Measurements from ENCODE around the gene NUMA1.

Gene NUMA1

GRCh38 chr11:72105888-72106287, 25.5 kb upstream of the NUMA1 start, which contains the start of gene TOMT:
Gene TOMT (plus strand): TSS chr11:72105924. CDS start chr11:72105952, 28 bp downstream.
- DNase-seq, result no peak
- intact Hi-C loops (cut with DNase I), result no loop called here

- intact Hi-C loops (cut with DNase I), result loop anchor here (1.0 to 2.0 kb wide), 2 partner anchors 9 to 23 kb away; partner anchors contain the start of genes ANAPC15, LRRC51 and NUMA1
- no peak for DNase-seq
These were observed 23.4 kb upstream of the NUMA1 start for GRCh38 chr11:72103754-72104167.

GRCh38 chr11:72102946-72103753, 22.8 kb upstream of the NUMA1 start, which contains the start of gene LAMTOR1:
Gene LAMTOR1 (minus strand): TSS chr11:72103297. CDS start chr11:72103224, 73 bp downstream.
- peak; percentile 93 to 100 (median 98) for DNase-seq
- intact Hi-C loops (cut with DNase I), result loop anchor here (1.0 to 2.0 kb wide), 2 partner anchors 9 to 22 kb away; partner anchors contain the start of genes ANAPC15, LRRC51 and NUMA1

- intact Hi-C loops (cut with DNase I), result loop anchor here (2.0 kb wide), 1 partner anchor 22 kb away; the partner anchor contains the start of genes LRRC51 and NUMA1
- DNase-seq, result no peak
These were observed 22.2 kb upstream of the NUMA1 start for GRCh38 chr11:72102631-72102945.

GRCh38 chr11:72102162-72102561, 21.8 kb upstream of the NUMA1 start:
- intact Hi-C loops (cut with DNase I), result loop anchor here (2.0 kb wide), 1 partner anchor 21 kb away; the partner anchor contains the start of genes LRRC51 and NUMA1
- DNase-seq, result no peak

GRCh38 chr11:72100462-72100861, 20.1 kb upstream of the NUMA1 start:
- DNase-seq, result no peak
- intact Hi-C loops (cut with DNase I), result no loop called here

- DNase-seq, result no peak
- intact Hi-C loops (cut with DNase I), result no loop called here
These were observed 19.7 kb upstream of the NUMA1 start for GRCh38 chr11:72100009-72100408.

GRCh38 chr11:72098741-72099140, 18.4 kb upstream of the NUMA1 start:
- intact Hi-C loops (cut with DNase I), result no loop called here
- no peak for DNase-seq

- intact Hi-C loops (cut with DNase I), result loop anchor here (5.0 kb wide), 1 partner anchor 64 kb away; no protein-coding TSS in a partner anchor
These were observed 10.9 kb upstream of the NUMA1 start for GRCh38 chr11:72091292-72091691.

GRCh38 chr11:72088076-72088808, 7.9 kb upstream of the NUMA1 start:
- no peak for DNase-seq
- intact Hi-C loops (cut with DNase I), result no loop called here

More at GRCh38 chr11:72091292-72091691, 10.9 kb upstream of the NUMA1 start:
- DNase-seq, result peak; percentile 47 to 91 (median 76)

- peak in 31 of 42 donors; percentile 7 to 82 (median 48) for DNase-seq
- intact Hi-C loops (cut with DNase I), result no loop called here
These were observed 5.4 kb upstream of the NUMA1 start for GRCh38 chr11:72085621-72086351.

- intact Hi-C loops (cut with DNase I), result no loop called here
These were observed 4.6 kb upstream of the NUMA1 start for GRCh38 chr11:72084965-72085364.

GRCh38 chr11:72084076-72084475, 3.7 kb upstream of the NUMA1 start:
- intact Hi-C loops (cut with DNase I), result no loop called here

More at GRCh38 chr11:72084965-72085364, 4.6 kb upstream of the NUMA1 start:
- DNase-seq, result no peak

GRCh38 chr11:72083414-72083813, 3.1 kb upstream of the NUMA1 start:
- DNase-seq, result no peak
- intact Hi-C loops (cut with DNase I), result no loop called here

More at GRCh38 chr11:72084076-72084475, 3.7 kb upstream of the NUMA1 start:
- no peak for DNase-seq

- no peak for DNase-seq
- intact Hi-C loops (cut with DNase I), result loop anchor here (2.0 kb wide), 2 partner anchors 21 to 41 kb away; partner anchors contain the start of gene LAMTOR1
These were observed 1.6 kb upstream of the NUMA1 start for GRCh38 chr11:72081821-72082453.

GRCh38 chr11:72081184-72081644, 872 bp upstream of the NUMA1 start:
- intact Hi-C loops (cut with DNase I), result loop anchor here (2.0 kb wide), 2 partner anchors 22 to 40 kb away; partner anchors contain the start of gene LAMTOR1
- DNase-seq, result peak in 1 of 42 donors; percentile 45

- intact Hi-C loops (cut with DNase I), result loop anchor here (2.0 kb wide), 2 partner anchors 23 to 39 kb away; partner anchors contain the start of gene LAMTOR1
These were observed 470 bp downstream of the NUMA1 start for GRCh38 chr11:72079819-72080325.

GRCh38 chr11:72078477-72078876, 1.9 kb downstream of the NUMA1 start:
- intact Hi-C loops (cut with DNase I), result no loop called here
- no peak for DNase-seq

More at GRCh38 chr11:72079819-72080325, 470 bp downstream of the NUMA1 start:
- peak in 2 of 42 donors; percentile 2 to 30 for DNase-seq
